ENCODE data around the gene NAV2.

- TF ChIP-seq CTCF (IDR thresholded peaks at IDR 0.05; ENCODE audit: low read length) (no peak), EZH2 (optimal IDR thresholded peaks at IDR 0.05; ENCODE audit: low read depth, low read length) (no peak)
These were observed 220.6 kb downstream of the NAV2 start for GRCh38 chr11:19933132-19933735.
